Chondrocyte (in vitro differentiated cells): ENCODE results near the gene TMEM271. TPM values are rescaled to one million over a fixed set of nuclear protein-coding genes. Genes with fewer than 3 reads are reported as not detected.
A peak's percentile ranks its signal among the peaks of the same experiment; 100 is the strongest.
"Not testable (repeated sequence)": the region's sequence is repeated elsewhere in the genome, so short reads cannot be mapped to it uniquely, and the experiment has no call there.

Source experiments
- DNase-seq: peaks from one replicate; pipeline ENCODE4 v3.0.0; 2021; ENCODE audit warnings: mixed read lengths, low spot score
- H3K27ac Mint-ChIP-seq: one replicate; pipeline ENCODE4 v1.8.0; 2021; ENCODE audit warnings: mild to moderate bottlenecking, moderate library complexity, mixed read lengths; ENCODE audit not compliant: unreplicated experiment
- H3K27me3 Mint-ChIP-seq: 2 replicates; pipeline ENCODE4 v1.8.0; 2021; ENCODE audit warnings: low read depth, mixed read lengths
- H3K36me3 Mint-ChIP-seq: 2 replicates; pipeline ENCODE4 v1.8.0; 2021; ENCODE audit warnings: low read depth, mixed read lengths
- H3K4me1 Mint-ChIP-seq: 2 replicates; pipeline ENCODE4 v1.8.0; 2021; ENCODE audit warnings: low read depth, mild to moderate bottlenecking, mixed read lengths
- H3K4me3 Mint-ChIP-seq: one replicate; pipeline ENCODE4 v1.8.0; 2021; ENCODE audit warnings: mild to moderate bottlenecking, moderate library complexity, mixed read lengths; ENCODE audit not compliant: unreplicated experiment
- H3K9me3 Mint-ChIP-seq: 2 replicates; pipeline ENCODE4 v1.8.0; 2021; ENCODE audit warnings: low read depth, mixed read lengths
- total RNA-seq: library from RNA; stranded (reverse); gene quantifications from 3 replicates; pipeline ENCODE4 v1.2.1, GENCODE V29; 2021
- TF ChIP-seq, protein P1 (sequence below): fragments of 200-600 bp; sonication (generic); IDR thresholded peaks from 2 replicates; pipeline ENCODE4 v1.5.0; 2021; ENCODE audit warnings: antibody characterized with exemption, mild to moderate bottlenecking, moderate library complexity

The TMEM271 gene
- total RNA-seq, 1 donor from 2014 or later: not detected

DNA sequence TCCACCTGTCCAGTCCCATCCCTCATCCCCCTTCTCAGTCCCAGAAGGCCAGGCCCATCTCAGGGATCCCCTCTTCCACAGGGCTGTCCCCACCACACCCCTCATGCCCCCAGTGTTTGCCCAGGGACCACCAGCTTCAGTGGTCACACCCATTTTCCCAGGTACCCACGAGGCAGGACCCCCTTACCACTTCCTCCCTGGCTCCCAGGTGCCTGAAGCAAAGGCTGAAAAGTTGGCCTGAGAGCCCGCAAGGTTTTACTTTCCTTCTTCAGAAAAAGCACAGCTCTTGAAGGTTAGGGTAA lies 7.8 kb downstream of the TMEM271 start:
- peak; percentile 71 for DNase-seq
- H3K4me3 Mint-ChIP-seq: no peak overlapping the region
- TF ChIP-seq, protein P1, sequence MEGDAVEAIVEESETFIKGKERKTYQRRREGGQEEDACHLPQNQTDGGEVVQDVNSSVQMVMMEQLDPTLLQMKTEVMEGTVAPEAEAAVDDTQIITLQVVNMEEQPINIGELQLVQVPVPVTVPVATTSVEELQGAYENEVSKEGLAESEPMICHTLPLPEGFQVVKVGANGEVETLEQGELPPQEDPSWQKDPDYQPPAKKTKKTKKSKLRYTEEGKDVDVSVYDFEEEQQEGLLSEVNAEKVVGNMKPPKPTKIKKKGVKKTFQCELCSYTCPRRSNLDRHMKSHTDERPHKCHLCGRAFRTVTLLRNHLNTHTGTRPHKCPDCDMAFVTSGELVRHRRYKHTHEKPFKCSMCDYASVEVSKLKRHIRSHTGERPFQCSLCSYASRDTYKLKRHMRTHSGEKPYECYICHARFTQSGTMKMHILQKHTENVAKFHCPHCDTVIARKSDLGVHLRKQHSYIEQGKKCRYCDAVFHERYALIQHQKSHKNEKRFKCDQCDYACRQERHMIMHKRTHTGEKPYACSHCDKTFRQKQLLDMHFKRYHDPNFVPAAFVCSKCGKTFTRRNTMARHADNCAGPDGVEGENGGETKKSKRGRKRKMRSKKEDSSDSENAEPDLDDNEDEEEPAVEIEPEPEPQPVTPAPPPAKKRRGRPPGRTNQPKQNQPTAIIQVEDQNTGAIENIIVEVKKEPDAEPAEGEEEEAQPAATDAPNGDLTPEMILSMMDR: no peak
- peaks cover 6% of the 10 kb centered on the region for H3K9me3 Mint-ChIP-seq
- no peaks in the 10 kb centered on the region for H3K36me3 Mint-ChIP-seq
- H3K27me3 Mint-ChIP-seq: peaks cover 24% of the 10 kb centered on the region
- H3K4me1 Mint-ChIP-seq: no peaks in the 10 kb centered on the region
- H3K27ac Mint-ChIP-seq: no peak overlapping the region

DNA sequence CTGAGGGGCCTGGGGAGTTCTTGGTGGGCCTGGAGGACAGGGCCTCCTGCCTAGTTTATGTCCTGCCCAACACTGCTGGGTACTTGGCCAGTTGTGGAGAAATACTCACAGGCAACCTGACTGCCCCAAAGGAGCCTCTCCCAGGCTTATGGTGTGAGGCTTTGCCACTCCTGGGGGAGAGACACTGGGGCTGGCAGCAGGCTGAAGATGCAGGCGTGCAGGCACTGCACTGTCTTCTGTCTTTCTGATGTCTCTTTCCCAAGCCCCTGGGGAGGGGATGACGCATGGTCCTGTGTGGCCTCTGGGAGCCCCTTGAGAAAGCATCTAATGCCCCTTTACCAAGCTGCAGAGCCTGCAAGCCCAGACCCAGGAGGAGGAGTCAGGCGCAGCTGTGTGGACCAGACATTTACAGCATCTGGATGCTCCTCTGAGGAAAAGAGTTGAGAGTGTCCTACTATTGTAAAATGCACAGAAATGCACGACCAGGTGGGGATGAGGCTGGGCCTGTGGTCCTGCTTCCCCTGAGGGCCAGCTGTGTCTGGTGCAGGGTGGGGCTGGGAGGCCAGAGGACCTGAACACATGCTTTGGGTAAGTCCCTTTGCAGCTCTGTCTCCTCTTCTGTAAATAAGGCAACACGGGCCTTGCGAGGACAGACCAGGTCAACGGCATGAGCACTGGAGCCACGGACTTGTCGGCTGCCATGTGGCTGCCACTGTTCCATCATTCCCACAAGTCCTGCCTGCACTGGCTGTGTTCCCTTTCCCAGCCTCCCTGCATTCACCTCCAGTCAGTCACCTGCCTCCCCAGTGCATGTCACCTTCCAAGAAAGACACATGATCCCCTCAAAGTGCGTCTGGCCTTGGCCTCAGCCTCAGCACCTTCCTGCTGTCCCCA lies 8.4 kb downstream of the TMEM271 start:
- Mint-ChIP-seq H3K4me1 (no peaks in the 10 kb centered on the region), H3K4me3 (no peak overlapping the region), H3K27ac (no peak overlapping the region), H3K9me3 (peaks cover 11% of the 10 kb centered on the region), H3K36me3 (no peaks in the 10 kb centered on the region), H3K27me3 (peaks cover 21% of the 10 kb centered on the region)
- peak; percentile 79 for DNase-seq
- TF ChIP-seq, protein P1: no peak

DNA sequence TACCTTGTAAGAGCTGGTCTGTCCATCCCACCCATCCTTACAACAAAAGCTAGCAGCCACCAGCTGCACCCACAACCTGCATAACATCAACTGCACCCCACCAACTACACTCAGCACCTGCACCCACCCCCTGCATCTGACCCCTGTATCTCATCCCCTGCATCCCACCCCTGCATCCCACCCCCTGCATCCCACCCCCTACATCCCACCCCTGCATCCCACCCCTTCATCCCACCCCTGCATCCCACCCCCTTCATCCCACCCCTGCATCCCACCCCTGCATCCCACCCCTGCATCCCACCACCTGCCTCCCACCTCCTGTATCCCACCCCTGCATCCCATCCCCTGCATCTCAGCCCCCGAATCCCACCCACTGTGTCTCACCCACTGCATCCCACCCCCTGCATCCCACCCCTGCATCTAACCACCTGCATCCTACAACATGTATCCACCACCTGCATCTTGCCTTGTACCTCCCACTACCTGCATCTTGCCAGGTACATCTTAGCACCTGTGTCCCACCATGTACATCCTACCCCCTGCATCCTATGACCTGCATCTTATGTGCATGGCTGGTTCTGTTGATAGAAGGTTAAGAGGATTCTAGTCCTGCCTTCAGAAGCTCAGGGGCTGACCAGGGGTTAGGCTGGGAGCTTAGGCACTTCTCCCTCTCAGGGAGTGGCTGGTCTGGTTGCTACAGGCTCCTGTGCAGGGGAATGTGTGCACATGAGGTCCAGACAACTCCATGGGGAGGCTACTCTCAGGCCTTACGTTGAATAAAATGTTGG lies 9.4 kb downstream of the TMEM271 start:
- DNase-seq: no peak
- Mint-ChIP-seq H3K4me3 (no peak overlapping the region), H3K4me1 (no peaks in the 10 kb centered on the region), H3K36me3 (no peaks in the 10 kb centered on the region), H3K27me3 (peaks cover 14% of the 10 kb centered on the region), H3K27ac (no peak overlapping the region), H3K9me3 (peaks cover 15% of the 10 kb centered on the region)
- TF ChIP-seq, protein P1: no peak

DNA sequence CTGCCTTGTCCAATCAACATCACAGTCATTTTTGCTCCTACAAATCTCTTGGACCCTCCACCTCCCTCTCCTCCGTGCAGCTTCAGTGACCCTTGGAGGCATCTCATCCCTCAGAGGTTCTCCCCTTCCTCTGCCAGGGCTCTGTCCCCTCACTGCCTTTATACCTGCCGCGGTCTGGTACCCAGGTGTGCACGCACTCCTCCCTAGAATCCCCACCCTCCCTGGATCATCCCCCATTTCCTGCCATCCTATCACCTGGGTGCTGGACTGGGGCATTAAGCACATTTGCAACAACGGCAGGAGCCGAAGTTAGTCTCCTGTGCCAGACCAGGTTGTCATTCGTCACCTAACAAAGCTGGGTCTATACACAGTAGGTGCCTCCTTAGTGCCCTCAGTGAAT lies 10.1 kb downstream of the TMEM271 start:
- H3K27ac Mint-ChIP-seq: no peak overlapping the region
- peaks cover 15% of the 10 kb centered on the region for H3K9me3 Mint-ChIP-seq
- peaks cover 10% of the 10 kb centered on the region for H3K27me3 Mint-ChIP-seq
- DNase-seq: no peak
- no peaks in the 10 kb centered on the region for H3K36me3 Mint-ChIP-seq
- H3K4me1 Mint-ChIP-seq: no peaks in the 10 kb centered on the region
- TF ChIP-seq, protein P1: no peak
- no peak overlapping the region for H3K4me3 Mint-ChIP-seq

DNA sequence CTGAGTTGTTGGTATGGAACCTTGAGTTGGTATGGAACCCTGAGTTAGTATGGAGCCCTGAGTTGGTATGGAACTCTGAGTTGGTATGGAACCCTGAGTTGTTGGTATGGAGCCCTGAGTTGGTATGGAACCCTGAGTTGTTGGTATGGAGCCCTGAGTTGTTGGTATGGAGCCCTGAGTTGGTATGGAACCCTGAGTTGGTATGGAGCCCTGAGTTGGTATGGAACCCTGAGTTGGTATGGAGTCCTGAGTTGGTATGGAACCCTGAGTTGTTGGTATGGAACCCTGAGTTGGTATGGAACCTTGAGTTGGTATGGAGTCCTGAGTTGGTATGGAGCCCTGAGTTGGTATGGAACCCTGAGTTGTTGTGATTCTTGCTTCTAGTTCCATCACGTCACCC lies 10.5 kb downstream of the TMEM271 start:
- not testable (repeated sequence) for DNase-seq, H3K27ac Mint-ChIP-seq, H3K4me1 Mint-ChIP-seq, H3K36me3 Mint-ChIP-seq, H3K4me3 Mint-ChIP-seq, H3K27me3 Mint-ChIP-seq
- H3K9me3 Mint-ChIP-seq: peaks cover 15% of the 10 kb centered on the region

DNA sequence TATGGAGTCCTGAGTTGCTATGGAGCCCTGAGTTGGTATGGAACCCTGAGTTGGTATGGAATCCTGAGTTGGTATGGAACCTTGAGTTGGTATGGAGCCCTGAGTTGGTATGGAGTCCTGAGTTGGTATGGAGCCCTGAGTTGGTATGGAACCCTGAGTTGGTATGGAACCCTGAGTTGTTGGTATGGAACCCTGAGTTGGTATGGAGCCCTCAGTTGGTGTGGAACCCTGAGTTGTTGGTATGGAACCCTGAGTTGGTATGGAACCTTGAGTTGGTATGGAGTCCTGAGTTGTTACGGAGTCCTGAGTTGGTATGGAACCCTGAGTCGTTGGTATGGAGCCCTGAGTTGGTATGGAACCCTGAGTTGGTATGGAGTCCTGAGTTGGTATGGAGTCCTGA lies 13.6 kb downstream of the TMEM271 start:
- not testable (repeated sequence) for H3K36me3 Mint-ChIP-seq, H3K27me3 Mint-ChIP-seq, DNase-seq, H3K4me1 Mint-ChIP-seq, H3K4me3 Mint-ChIP-seq, H3K27ac Mint-ChIP-seq
- H3K9me3 Mint-ChIP-seq: peaks cover 17% of the 10 kb centered on the region
